ENCODE measurements around the gene COL24A1. TPM values are rescaled to one million over a fixed set of nuclear protein-coding genes. Genes with fewer than 3 reads are reported as not detected.

Gene COL24A1
- total and polyA plus RNA-seq, 2 of the 8 experiments (the other 6 are each of a cell fraction or from before 2014, with no cell fraction given) = 0.23 to 1.1 TPM

- TF ChIP-seq GABPA (IDR thresholded peaks at IDR 0.05; ENCODE audit: borderline replicate concordance, insufficient read depth, low read length) (no peak), EP300 (IDR thresholded peaks at IDR 0.05; ENCODE audit: borderline replicate concordance in 1 of 2, low read depth in 2 of 2, low read length in 2 of 2) (no peak), CEBPB (IDR thresholded peaks at IDR 0.05; ENCODE audit: low read depth, low read length) (no peak)
These were observed 399.7 kb downstream of the COL24A1 start (continued) for GRCh38 chr1:85756864-85757263.

All from H1 (cell line).